RWPE1 (cell line): ENCODE measurements around the gene ADRA2C.

ENCODE experiments used
- CTCF ChIA-PET: fragments of 350-600 bp; sonication (Branson Sonifier 250); formaldehyde crosslinking; extraction: SDS; loops from one replicate; lab custom pipeline; 2021; lab: Yijun Ruan, JAX
- POLR2A ChIA-PET: fragments of 400-600 bp; formaldehyde crosslinking; extraction: SDS; loops from one replicate; lab custom pipeline; 2020; ENCODE audit warnings: antibody characterized with exemption; ENCODE audit not compliant: low non-redundant PET; lab: Yijun Ruan, JAX
- DNase-seq: peaks from one replicate; pipeline ENCODE4 v3.0.0; 2012; ENCODE audit warnings: low spot score
- H3K27ac ChIP-seq: fragments of 450-650 bp; 2 replicates; pipeline ENCODE4 v1.5.1; 2017
- CTCF ChIP-seq: fragments of 450-650 bp; conservative IDR thresholded peaks from 2 replicates; pipeline ENCODE4 v1.5.1; 2017; ENCODE audit warnings: low read depth, mild to moderate bottlenecking

Gene ADRA2C

GRCh38 chr4:3783693-3784306 is 17.6 kb downstream of the ADRA2C start:
- no peak overlapping the region for H3K27ac ChIP-seq
- no peak for DNase-seq
- POLR2A ChIA-PET, result no interaction called here
- TF ChIP-seq CTCF, result no peak
- CTCF ChIA-PET, result interaction anchor here (0.6 to 1.3 kb wide), 3 partner anchors 12 to 420 kb away, joined by 3 read pairs; no protein-coding TSS in a partner anchor

- ChIA-PET POLR2A (no interaction called here), CTCF (no interaction called here)
- TF ChIP-seq CTCF, result no peak
- no peak for DNase-seq
- no peak overlapping the region for H3K27ac ChIP-seq
These were observed 18.5 kb downstream of the ADRA2C start for GRCh38 chr4:3784454-3785291.

GRCh38 chr4:3785292-3785565 is 19.0 kb downstream of the ADRA2C start:
- ChIA-PET POLR2A (no interaction called here), CTCF (no interaction called here)
- no peak for TF ChIP-seq CTCF
- no peak overlapping the region for H3K27ac ChIP-seq
- no peak for DNase-seq

- DNase-seq, result no peak
- CTCF ChIA-PET, result no interaction called here
- POLR2A ChIA-PET, result no interaction called here
- no peak overlapping the region for H3K27ac ChIP-seq
- TF ChIP-seq CTCF, result no peak
These were observed 20.1 kb downstream of the ADRA2C start for GRCh38 chr4:3786196-3786869.

- no peak overlapping the region for H3K27ac ChIP-seq
- no peak for TF ChIP-seq CTCF
- ChIA-PET CTCF (no interaction called here), POLR2A (no interaction called here)
- no peak for DNase-seq
These were observed 21.5 kb downstream of the ADRA2C start for GRCh38 chr4:3787489-3788365.

- CTCF ChIA-PET, result interaction anchor here (0.6 kb wide), 1 partner anchor 92 kb away, joined by 4 read pairs; no protein-coding TSS in a partner anchor
- no peak overlapping the region for H3K27ac ChIP-seq
- POLR2A ChIA-PET, result no interaction called here
- DNase-seq, result no peak
- TF ChIP-seq CTCF, result no peak
These were observed 22.1 kb downstream of the ADRA2C start for GRCh38 chr4:3788366-3788660.
